Neutrophil (primary cell): ENCODE data around the gene TAX1BP1.

ENCODE experiments used
- H3K27ac ChIP-seq: fragments of 200-600 bp; sonication (generic); 2 replicates; pipeline ENCODE4 v1.5.1; 2016; ENCODE audit warnings: mild to moderate bottlenecking, moderate library complexity
- H3K27me3 ChIP-seq: fragments of 200-600 bp; sonication (generic); 2 replicates; pipeline ENCODE4 v1.6.0; 2016; ENCODE audit warnings: mild to moderate bottlenecking
- H3K36me3 ChIP-seq: fragments of 200-600 bp; sonication (generic); 2 replicates; pipeline ENCODE4 v1.5.1; 2017
- H3K4me1 ChIP-seq, 2 experiments: fragments of 200-600 bp in 1 of 2; sonication (generic) in 1 of 2; 1 replicate in 1 of 2; 2 replicates in 1 of 2; pipeline versions ENCODE4 v1.5.1 to v1.6.1; 2013 to 2016; ENCODE audit warnings: low read depth in 1 of 2, low read length in 1 of 2, mild to moderate bottlenecking in 1 of 2, moderate library complexity in 1 of 2; ENCODE audit not compliant: control insufficient read depth in 1 of 2, insufficient read depth in 1 of 2
- H3K4me3 ChIP-seq, 2 experiments: fragments of 200-600 bp in 1 of 2; sonication (generic) in 1 of 2; 1 replicate in 1 of 2; 2 replicates in 1 of 2; pipeline ENCODE4 v1.5.1; 2013 to 2016; ENCODE audit warnings: low read depth in 1 of 2, low read length in 1 of 2, mild to moderate bottlenecking in 1 of 2, moderate library complexity in 1 of 2
- H3K9me3 ChIP-seq: fragments of 200-600 bp; sonication (generic); 2 replicates; pipeline ENCODE4 v1.5.1; 2016
- CTCF ChIP-seq: fragments of 200-600 bp; sonication (generic); IDR thresholded peaks from 2 replicates; pipeline ENCODE4 v1.5.1; 2016; ENCODE audit warnings: antibody characterized with exemption

TAX1BP1 gene

DNA sequence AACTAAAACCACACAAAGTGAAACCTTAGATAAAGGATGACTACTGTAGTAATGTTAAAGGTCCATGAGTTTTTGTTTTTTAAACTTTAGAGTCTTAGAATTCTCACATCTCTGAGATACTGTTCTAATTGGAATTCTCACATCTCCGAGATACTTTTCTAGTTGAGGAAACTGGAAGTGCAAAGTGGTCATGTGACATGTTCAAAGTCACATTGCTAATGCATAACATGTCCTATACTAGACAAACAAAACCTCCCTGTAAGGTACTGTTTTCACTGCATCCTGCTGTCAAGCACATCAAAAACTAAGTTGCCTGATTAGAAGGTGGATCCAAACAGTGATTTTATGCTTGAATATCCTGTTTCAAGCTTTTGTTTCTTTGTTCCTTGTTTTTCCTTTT, 13.9 kb downstream of the TAX1BP1 start:
- H3K27me3 ChIP-seq = no peaks in the 10 kb centered on the region
- peaks cover 81% of the 10 kb centered on the region for H3K36me3 ChIP-seq
- no peak for TF ChIP-seq CTCF
- H3K4me3 ChIP-seq = no peak overlapping the region
- no peak overlapping the region for H3K27ac ChIP-seq
- H3K4me1 ChIP-seq = no peaks in the 10 kb centered on the region
- no peaks in the 10 kb centered on the region for H3K9me3 ChIP-seq

DNA sequence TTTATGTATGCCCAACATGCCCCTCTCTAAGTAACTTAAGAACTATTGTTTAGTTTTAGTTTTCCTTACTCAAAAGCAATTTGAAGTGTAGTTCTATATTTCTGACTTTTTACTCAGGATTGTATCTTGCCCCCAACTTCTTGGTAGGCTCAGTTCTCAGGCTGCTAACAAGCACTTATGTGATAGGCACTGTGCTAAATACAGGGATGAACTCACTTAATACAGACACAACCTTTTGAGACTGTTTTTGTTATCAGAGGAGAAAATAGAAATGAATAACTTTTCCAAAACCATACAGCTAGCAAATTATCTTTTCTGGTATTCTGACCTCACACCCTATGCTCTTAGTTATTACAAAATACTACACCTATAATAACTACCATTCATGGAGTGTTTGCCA, 16.3 kb downstream of the TAX1BP1 start:
- H3K9me3 ChIP-seq = no peaks in the 10 kb centered on the region
- no peaks in the 10 kb centered on the region for H3K27me3 ChIP-seq
- no peak for TF ChIP-seq CTCF
- no peaks in the 10 kb centered on the region for H3K4me1 ChIP-seq
- H3K27ac ChIP-seq = no peak overlapping the region
- H3K36me3 ChIP-seq = peaks cover 71% of the 10 kb centered on the region
- no peak overlapping the region for H3K4me3 ChIP-seq

GRCh38 chr7:27759491-27759890, 19.5 kb downstream of the TAX1BP1 start:
- no peaks in the 10 kb centered on the region for H3K27me3 ChIP-seq
- no peak for TF ChIP-seq CTCF
- peaks cover 45% of the 10 kb centered on the region for H3K36me3 ChIP-seq
- no peak overlapping the region for H3K4me3 ChIP-seq
- no peaks in the 10 kb centered on the region for H3K4me1 ChIP-seq
- H3K27ac ChIP-seq = no peak overlapping the region
- no peaks in the 10 kb centered on the region for H3K9me3 ChIP-seq

GRCh38 chr7:27762062-27762461, 22.1 kb downstream of the TAX1BP1 start:
- no peaks in the 10 kb centered on the region for H3K27me3 ChIP-seq
- no peaks in the 10 kb centered on the region for H3K9me3 ChIP-seq
- peaks cover 44% of the 10 kb centered on the region for H3K36me3 ChIP-seq
- no peaks in the 10 kb centered on the region for H3K4me1 ChIP-seq
- TF ChIP-seq CTCF = no peak
- no peak overlapping the region for H3K27ac ChIP-seq
- no peak overlapping the region for H3K4me3 ChIP-seq

DNA sequence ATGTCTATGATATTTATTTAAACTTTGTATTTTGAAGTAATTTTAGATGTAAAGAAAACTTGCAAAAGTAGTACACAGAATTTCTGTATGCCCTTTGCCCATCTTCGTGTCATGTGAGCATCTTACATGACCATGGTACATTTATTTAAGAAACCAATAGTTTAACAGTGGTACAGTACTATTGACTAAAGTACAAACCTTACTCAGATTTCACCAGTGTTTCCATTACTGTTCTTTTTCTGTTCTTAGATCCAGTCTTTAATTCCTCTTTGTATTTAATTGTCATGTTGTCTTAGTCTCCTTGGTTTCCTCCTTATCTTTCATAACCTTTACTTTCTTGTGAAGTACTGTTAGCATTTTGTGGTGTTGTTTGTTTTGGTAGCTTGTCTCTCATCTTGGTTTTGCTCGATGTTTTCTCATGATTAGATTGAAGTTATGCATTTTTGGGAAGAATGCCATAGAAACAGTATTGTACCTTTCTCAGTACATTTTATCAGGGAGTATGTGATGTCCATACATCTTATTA, 24.1 kb downstream of the TAX1BP1 start:
- Histone ChIP-seq H3K27ac (no peak overlapping the region), H3K9me3 (no peaks in the 10 kb centered on the region), H3K4me3 (no peak overlapping the region), H3K27me3 (no peaks in the 10 kb centered on the region), H3K36me3 (peaks cover 24% of the 10 kb centered on the region), H3K4me1 (no peaks in the 10 kb centered on the region)
- no peak for TF ChIP-seq CTCF

DNA sequence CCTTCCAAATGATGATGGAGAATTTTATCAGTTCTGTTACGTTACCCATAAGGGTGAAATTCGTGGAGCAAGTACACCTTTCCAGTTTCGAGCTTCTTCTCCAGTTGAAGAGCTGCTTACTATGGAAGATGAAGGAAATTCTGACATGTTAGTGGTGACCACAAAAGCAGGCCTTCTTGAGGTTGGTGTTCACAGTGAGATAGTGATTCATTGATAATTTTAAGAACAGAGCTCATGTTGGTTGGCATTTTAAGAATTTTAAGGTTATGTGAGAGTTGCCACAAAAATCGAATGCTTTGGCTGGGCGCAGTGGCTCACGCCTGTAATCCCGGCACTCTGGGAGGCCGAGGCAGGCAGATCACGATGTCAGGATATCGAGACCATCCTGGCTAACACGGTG, 25.9 kb downstream of the TAX1BP1 start:
- Histone ChIP-seq H3K36me3 (peaks cover 26% of the 10 kb centered on the region), H3K27ac (no peak overlapping the region), H3K27me3 (no peaks in the 10 kb centered on the region), H3K4me3 (no peak overlapping the region), H3K9me3 (no peaks in the 10 kb centered on the region), H3K4me1 (no peaks in the 10 kb centered on the region)
- no peak for TF ChIP-seq CTCF
